Measurements from ENCODE around the gene FCHO2. TPM values are rescaled to one million over a fixed set of nuclear protein-coding genes. Genes with fewer than 3 reads are reported as not detected.
"Not testable (repeated sequence)": the region's sequence is repeated elsewhere in the genome, so short reads cannot be mapped to it uniquely, and the experiment has no call there.

Gene FCHO2, protein sequence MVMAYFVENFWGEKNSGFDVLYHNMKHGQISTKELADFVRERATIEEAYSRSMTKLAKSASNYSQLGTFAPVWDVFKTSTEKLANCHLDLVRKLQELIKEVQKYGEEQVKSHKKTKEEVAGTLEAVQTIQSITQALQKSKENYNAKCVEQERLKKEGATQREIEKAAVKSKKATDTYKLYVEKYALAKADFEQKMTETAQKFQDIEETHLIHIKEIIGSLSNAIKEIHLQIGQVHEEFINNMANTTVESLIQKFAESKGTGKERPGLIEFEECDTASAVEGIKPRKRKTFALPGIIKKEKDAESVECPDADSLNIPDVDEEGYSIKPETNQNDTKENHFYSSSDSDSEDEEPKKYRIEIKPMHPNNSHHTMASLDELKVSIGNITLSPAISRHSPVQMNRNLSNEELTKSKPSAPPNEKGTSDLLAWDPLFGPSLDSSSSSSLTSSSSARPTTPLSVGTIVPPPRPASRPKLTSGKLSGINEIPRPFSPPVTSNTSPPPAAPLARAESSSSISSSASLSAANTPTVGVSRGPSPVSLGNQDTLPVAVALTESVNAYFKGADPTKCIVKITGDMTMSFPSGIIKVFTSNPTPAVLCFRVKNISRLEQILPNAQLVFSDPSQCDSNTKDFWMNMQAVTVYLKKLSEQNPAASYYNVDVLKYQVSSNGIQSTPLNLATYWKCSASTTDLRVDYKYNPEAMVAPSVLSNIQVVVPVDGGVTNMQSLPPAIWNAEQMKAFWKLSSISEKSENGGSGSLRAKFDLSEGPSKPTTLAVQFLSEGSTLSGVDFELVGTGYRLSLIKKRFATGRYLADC
- total RNA-seq, result 0.93 and 2.2 TPM in 2 replicates

DNA sequence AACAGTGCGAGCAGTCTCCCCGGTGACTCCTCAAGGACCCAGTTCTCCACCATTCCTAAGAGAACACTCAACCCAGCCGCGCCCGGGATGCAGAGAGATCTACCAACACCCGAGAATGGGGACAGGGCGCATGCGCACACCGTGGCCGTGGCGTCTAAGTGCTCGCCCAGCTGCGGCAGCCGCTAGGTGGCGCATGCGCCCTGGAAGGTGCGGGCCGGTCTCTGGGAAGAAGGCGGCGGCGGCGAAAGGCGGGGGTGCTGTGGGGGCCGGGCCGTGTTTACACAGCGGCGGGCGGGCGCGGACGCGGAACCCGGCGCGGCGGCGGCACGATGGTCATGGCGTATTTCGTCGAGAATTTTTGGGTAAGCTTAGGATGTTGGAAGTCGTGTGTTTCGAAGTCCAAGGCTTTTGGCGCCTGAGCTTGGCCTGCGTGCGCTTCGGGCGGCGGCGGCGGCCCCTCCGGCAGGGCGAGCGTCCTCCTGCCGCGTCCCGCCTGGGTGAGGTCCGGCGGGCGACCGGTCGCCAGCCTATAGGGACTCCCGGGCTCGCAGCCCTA lies at the start of gene FCHO2:
Gene FCHO2 (plus strand): TSS at position 274 of the 556 bp plus-strand sequence. CDS start 56 bp downstream, at position 330.
- Mint-ChIP-seq H3K27ac (peak within 1 kb of the TSS; percentile 70), H3K9me3 (no peaks in the 10 kb centered on the region), H3K4me1 (ENCODE audit: low read depth) (peaks cover 15% of the 10 kb centered on the region), H3K36me3 (ENCODE audit: low read depth) (peaks cover 9% of the 10 kb centered on the region), H3K27me3 (ENCODE audit: insufficient read depth) (peaks cover 57% of the 10 kb centered on the region), H3K4me3 (peak within 1 kb of the TSS; percentile 86)
- intact Hi-C loops (cut with micrococcal nuclease), result loop anchor here (1.0 to 5.0 kb wide), 6 partner anchors 107 to 542 kb away; partner anchors contain the start of genes BTF3 and TNPO1
- peak; percentile 92 for DNase-seq (ENCODE audit: low spot score)

DNA sequence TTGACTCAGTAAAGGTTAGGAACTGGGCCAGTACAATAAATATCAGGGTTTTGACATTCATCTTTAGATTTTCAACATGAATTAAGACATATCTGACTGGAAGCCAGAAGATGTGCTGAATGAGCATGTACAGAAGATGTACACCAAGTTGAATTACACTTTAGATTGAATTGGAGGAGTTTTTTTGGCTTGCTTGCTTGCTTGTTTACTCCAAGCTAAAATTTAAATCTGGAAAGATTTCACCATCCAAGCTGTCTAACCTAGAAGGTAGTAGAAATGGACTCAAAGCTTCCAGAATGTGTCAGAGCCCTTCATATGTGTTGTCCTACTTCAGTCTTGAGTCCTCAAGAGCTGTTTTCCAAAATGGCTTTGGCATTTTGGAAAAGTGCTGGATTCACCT lies 49.0 kb upstream of the FCHO2 start:
- intact Hi-C loops (cut with micrococcal nuclease), result no loop called here
- H3K27me3 Mint-ChIP-seq (ENCODE audit: insufficient read depth), result no peaks in the 10 kb centered on the region
- H3K4me1 Mint-ChIP-seq (ENCODE audit: low read depth), result no peaks in the 10 kb centered on the region
- H3K36me3 Mint-ChIP-seq (ENCODE audit: low read depth), result peaks cover 44% of the 10 kb centered on the region
- DNase-seq (ENCODE audit: low spot score), result no peak
- H3K9me3 Mint-ChIP-seq, result no peaks in the 10 kb centered on the region
- H3K27ac Mint-ChIP-seq, result no peak overlapping the region
- no peak overlapping the region for H3K4me3 Mint-ChIP-seq

DNA sequence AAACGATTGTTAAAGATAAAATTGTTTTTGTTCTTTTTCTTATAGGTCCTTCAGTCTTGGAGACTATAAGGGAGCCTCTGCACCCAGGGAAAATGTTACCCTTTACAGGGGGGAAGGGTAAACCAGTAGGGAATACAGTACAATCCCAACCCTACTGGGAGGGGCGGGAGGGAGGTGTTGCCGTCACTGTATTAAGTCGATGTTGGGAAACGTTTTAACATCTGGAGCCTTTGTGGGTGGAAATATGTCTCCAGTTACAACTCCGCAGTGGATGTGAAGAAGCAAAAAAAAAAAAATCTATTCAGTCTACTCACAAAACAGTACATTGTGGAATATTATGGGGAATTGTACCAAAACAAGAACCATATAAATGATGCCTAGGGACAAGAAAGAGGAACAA lies 47.2 kb upstream of the FCHO2 start:
- DNase-seq (ENCODE audit: low spot score), result no peak
- peaks cover 34% of the 10 kb centered on the region for H3K36me3 Mint-ChIP-seq (ENCODE audit: low read depth)
- intact Hi-C loops (cut with micrococcal nuclease), result no loop called here
- H3K27me3 Mint-ChIP-seq (ENCODE audit: insufficient read depth), result no peaks in the 10 kb centered on the region
- H3K4me1 Mint-ChIP-seq (ENCODE audit: low read depth), result no peaks in the 10 kb centered on the region
- no peak overlapping the region for H3K27ac Mint-ChIP-seq
- no peaks in the 10 kb centered on the region for H3K9me3 Mint-ChIP-seq
- no peak overlapping the region for H3K4me3 Mint-ChIP-seq

DNA sequence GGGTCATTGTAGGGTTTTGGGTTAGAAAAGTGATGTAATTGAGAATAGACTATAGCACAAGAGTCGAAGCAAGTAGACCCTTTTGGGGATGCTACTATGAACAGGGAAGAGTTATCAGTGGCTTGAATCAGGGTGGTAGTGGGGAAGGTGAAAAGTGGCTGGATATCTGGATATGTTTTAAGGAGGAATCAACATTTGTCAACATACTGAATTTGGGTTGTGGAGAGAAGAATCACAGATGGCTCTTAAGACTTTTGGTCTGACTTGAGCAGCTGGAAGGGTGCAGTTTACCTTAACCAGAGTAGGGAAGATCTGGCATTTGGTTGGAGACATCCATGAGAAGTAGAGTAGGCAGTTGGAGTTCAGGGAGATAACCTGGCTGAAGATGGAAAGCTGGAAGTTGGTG lies 38.5 kb upstream of the FCHO2 start:
- Mint-ChIP-seq H3K36me3 (ENCODE audit: low read depth) (no peaks in the 10 kb centered on the region), H3K4me3 (no peak overlapping the region), H3K4me1 (ENCODE audit: low read depth) (no peaks in the 10 kb centered on the region), H3K9me3 (no peaks in the 10 kb centered on the region), H3K27me3 (ENCODE audit: insufficient read depth) (no peaks in the 10 kb centered on the region), H3K27ac (no peak overlapping the region)
- intact Hi-C loops (cut with micrococcal nuclease), result no loop called here
- no peak for DNase-seq (ENCODE audit: low spot score)

DNA sequence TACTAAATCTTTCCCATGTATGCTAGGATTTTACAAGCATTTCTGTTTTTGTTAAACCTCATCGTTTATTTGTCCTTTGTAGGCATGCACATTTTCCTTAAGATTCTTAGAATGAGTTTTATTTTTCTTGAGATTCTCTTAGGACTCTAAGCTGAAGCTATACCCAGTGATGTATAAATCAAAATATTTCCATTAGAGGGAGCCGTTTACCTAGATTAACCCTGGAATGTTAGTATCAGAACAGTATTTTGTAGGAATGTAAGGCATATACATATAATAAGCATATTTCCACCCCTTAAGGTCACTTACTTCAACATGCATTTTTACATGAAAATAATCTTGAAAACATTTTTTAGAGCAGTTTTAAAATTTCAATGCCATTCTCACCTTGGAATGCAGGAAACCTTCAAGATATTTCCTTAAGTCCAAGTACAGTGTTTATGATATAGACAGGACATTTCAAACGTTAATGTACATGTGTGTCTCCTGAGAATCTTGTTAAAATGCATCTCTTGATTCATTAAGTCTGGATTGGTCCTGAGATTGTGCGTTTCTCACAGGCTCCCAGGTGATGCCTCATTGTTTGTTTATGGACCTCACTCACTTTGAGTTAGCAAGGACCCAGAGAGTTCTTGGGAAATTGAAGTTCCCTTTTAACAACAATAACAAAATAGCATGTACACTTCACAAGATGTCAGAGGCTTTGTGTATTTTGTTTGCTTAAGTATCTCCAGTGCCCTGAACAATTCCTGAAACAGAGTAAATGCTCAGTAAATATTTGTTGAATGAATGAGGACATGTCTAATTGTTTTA lies 34.9 kb upstream of the FCHO2 start:
- Mint-ChIP-seq H3K36me3 (ENCODE audit: low read depth) (no peaks in the 10 kb centered on the region), H3K27ac (no peak overlapping the region), H3K4me3 (no peak overlapping the region), H3K27me3 (ENCODE audit: insufficient read depth) (no peaks in the 10 kb centered on the region), H3K4me1 (ENCODE audit: low read depth) (no peaks in the 10 kb centered on the region), H3K9me3 (no peaks in the 10 kb centered on the region)
- no peak for DNase-seq (ENCODE audit: low spot score)
- intact Hi-C loops (cut with micrococcal nuclease), result no loop called here

DNA sequence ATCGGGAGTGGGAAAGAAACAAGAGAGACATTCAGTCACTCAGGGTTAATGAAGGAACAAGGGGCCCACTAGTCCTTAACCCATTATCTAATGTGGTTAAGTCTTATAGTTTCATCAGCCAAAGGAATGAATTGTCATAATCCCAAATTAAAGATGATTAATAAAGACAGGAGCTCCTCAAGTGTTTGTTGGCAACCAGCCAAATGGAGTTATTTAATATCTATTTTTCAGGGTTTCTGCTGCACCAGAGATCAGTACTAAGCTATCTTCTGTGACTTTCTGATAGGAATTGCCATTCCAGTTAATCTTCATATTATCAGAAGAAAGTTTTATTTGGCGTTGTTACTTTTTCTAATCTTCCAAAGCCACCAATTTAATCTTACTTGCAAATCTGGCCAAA lies 34.0 kb upstream of the FCHO2 start:
- no peak overlapping the region for H3K27ac Mint-ChIP-seq
- no peaks in the 10 kb centered on the region for H3K9me3 Mint-ChIP-seq
- intact Hi-C loops (cut with micrococcal nuclease), result no loop called here
- H3K4me1 Mint-ChIP-seq (ENCODE audit: low read depth), result no peaks in the 10 kb centered on the region
- no peaks in the 10 kb centered on the region for H3K36me3 Mint-ChIP-seq (ENCODE audit: low read depth)
- DNase-seq (ENCODE audit: low spot score), result no peak
- no peak overlapping the region for H3K4me3 Mint-ChIP-seq
- H3K27me3 Mint-ChIP-seq (ENCODE audit: insufficient read depth), result no peaks in the 10 kb centered on the region

DNA sequence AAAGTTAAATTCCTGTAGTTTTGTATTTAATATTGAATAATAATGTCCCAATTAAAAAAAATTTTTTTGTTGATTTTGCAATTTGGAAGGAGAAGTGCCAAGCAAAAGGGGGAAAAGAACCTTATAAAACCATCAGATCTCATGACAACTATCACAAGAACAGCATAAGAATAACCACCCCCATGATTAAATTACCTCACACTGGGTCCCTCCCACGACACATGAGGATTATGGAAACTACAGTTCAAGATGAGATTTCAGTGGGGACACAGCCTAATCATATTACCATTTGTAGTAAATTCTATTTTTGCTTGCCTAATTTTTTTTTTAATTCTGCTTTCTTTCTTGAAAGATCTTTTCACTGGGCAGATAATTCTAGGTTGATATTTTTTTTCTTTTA lies 33.4 kb upstream of the FCHO2 start:
- Mint-ChIP-seq H3K4me1 (ENCODE audit: low read depth) (no peaks in the 10 kb centered on the region), H3K36me3 (ENCODE audit: low read depth) (no peaks in the 10 kb centered on the region), H3K27me3 (ENCODE audit: insufficient read depth) (no peaks in the 10 kb centered on the region), H3K27ac (no peak overlapping the region), H3K4me3 (no peak overlapping the region), H3K9me3 (no peaks in the 10 kb centered on the region)
- intact Hi-C loops (cut with micrococcal nuclease), result no loop called here
- no peak for DNase-seq (ENCODE audit: low spot score)

DNA sequence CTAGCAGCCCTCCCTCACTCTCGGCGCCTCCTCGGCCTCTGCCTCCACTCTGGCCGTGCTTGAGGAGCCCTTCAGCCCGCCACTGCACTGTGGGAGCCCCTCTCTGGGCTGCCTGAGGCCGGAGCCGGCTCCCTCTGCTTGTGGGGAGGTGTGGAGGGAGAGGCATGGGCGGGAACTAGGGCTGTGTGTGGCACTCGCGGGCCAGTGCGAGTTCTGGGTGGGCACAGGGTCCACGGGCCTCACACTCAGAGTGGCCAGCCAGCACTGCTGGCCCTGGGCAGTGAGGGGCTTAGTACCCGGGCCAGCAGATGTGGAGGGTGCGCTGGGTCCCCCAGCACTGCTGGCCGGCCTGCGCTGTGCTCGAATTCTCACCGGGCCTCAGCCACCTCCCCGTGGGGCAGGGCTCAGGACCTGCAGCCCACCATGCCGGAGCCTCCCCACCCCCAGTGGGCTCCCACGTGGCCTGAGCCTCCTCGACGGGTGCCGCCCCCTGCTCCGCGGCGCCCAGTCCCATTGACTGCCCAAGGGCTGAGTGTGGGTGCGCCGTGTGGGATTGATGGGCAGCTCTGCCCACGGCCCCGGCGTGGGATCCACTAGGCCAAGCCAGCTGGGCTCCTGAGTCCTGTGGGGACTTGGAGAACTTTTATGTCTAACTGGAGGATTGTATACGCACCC lies 30.4 kb upstream of the FCHO2 start:
- H3K4me1 Mint-ChIP-seq (ENCODE audit: low read depth), result no peaks in the 10 kb centered on the region
- H3K36me3 Mint-ChIP-seq (ENCODE audit: low read depth), result no peaks in the 10 kb centered on the region
- H3K27me3 Mint-ChIP-seq (ENCODE audit: insufficient read depth), result no peaks in the 10 kb centered on the region
- no peak overlapping the region for H3K27ac Mint-ChIP-seq
- DNase-seq (ENCODE audit: low spot score), result no peak
- intact Hi-C loops (cut with micrococcal nuclease), result no loop called here
- no peaks in the 10 kb centered on the region for H3K9me3 Mint-ChIP-seq
- H3K4me3 Mint-ChIP-seq, result no peak overlapping the region

DNA sequence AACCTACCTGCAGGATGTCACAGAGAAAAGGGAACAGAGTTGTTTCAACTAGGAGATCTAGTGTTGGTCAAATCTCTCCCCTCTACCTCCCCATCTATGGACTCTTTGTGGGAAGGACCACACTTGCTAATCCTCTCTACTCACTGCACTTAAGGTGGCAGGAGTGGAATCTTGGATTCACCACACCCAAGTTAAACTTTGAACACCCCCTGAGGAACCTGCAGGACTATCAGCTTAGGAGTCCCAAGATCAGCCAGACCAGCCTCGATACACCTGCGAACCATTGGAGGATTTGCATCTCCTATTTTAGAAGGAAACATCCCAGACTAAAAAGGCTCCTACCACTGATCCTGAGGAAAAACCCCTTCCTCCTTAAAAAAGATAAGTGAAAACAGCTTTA lies 23.2 kb upstream of the FCHO2 start:
- H3K9me3 Mint-ChIP-seq; H3K36me3 Mint-ChIP-seq (ENCODE audit: low read depth); H3K27me3 Mint-ChIP-seq (ENCODE audit: insufficient read depth); H3K27ac Mint-ChIP-seq; H3K4me1 Mint-ChIP-seq (ENCODE audit: low read depth); DNase-seq (ENCODE audit: low spot score); intact Hi-C loops (cut with micrococcal nuclease); H3K4me3 Mint-ChIP-seq: not testable (repeated sequence)

DNA sequence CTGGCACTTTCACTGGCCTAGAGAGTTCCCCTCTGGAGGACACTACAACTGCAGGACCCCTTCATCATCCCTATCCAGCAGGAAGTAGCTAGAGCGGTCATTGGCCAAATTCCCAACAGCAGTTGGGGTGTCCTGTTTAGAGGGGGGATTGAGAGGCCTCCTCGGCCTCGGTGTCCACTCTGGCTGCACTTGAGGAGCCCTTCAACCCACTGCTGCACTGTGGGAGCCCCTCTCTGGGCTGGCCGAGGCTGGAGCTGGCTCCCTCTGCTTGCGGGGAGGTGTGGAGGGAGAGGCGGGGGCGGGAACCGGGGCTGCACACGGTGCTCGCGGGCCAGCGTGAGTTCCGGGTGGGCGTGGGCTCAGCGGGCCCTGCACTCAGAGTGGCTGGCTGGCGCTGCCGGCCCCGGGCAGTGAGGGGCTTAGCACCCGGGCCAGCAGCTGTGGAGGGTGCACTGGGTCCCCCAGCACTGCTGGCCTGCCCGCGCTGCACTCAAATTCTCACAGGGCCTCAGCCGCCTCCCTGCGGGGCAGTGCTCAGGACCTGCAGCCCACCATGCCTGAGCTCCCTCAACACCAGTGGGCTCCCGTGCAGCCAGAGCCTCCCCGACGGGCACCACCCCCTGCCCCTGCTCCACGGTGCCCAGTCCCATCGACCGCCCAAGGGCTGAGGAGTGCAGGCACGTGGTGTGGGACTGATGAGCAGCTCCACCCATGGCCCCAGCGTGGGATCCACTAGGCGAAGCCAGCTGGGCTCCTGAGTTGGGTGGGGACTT lies 20.7 kb upstream of the FCHO2 start:
- H3K27me3 Mint-ChIP-seq (ENCODE audit: insufficient read depth); H3K36me3 Mint-ChIP-seq (ENCODE audit: low read depth); H3K4me3 Mint-ChIP-seq; intact Hi-C loops (cut with micrococcal nuclease); H3K4me1 Mint-ChIP-seq (ENCODE audit: low read depth); DNase-seq (ENCODE audit: low spot score); H3K27ac Mint-ChIP-seq; H3K9me3 Mint-ChIP-seq: not testable (repeated sequence)

DNA sequence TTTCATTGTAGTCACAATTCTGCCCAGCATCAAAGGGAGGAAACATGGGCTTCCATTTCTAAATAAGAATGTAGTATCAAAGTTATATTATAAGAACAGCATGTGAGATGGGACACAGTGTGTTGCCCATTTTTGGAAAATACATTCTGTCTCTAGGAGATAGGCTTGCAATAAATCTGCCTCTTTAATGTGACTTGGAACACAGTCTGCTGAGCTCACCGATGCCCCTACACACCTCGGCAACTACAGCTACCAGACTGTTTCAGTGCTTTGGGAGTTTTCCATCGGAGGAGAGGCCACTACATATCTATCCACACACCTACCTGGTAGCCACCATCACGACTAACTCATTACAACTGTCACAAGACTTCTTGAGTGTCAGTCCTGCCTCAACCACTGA lies 18.9 kb upstream of the FCHO2 start:
- H3K4me1 Mint-ChIP-seq (ENCODE audit: low read depth), result no peaks in the 10 kb centered on the region
- intact Hi-C loops (cut with micrococcal nuclease), result no loop called here
- H3K36me3 Mint-ChIP-seq (ENCODE audit: low read depth), result no peaks in the 10 kb centered on the region

More for the DNA sequence above, 18.9 kb upstream of the FCHO2 start:
- DNase-seq (ENCODE audit: low spot score), result no peak
- Mint-ChIP-seq H3K4me3 (no peak overlapping the region), H3K27me3 (ENCODE audit: insufficient read depth) (peaks cover 7% of the 10 kb centered on the region), H3K9me3 (no peaks in the 10 kb centered on the region), H3K27ac (no peak overlapping the region)
